ENCODE results near the gene RBM4.

The RBM4 gene

GRCh38 chr11:66652651-66653050 is 14.1 kb downstream of the RBM4 start:
- DNase-seq (ENCODE audit: low read depth), result no peak

GRCh38 chr11:66653123-66653522 is 14.6 kb downstream of the RBM4 start:
- no peak for DNase-seq (ENCODE audit: low read depth)

- DNase-seq (ENCODE audit: low read depth), result no peak
Measured at GRCh38 chr11:66659763-66660162, 21.3 kb downstream of the RBM4 start.

- DNase-seq (ENCODE audit: low read depth), result no peak
Measured at GRCh38 chr11:66663741-66664296, 25.3 kb downstream of the RBM4 start.

GRCh38 chr11:66665369-66665768 is 26.9 kb downstream of the RBM4 start:
- no peak for DNase-seq (ENCODE audit: low read depth)

- DNase-seq (ENCODE audit: low read depth), result no peak
Measured at GRCh38 chr11:66670816-66671215, 32.3 kb downstream of the RBM4 start.

GRCh38 chr11:66674964-66675602 is 36.6 kb downstream of the RBM4 start:
- DNase-seq (ENCODE audit: low read depth), result no peak

- no peak for DNase-seq (ENCODE audit: low read depth)
Measured at GRCh38 chr11:66676282-66676919, 37.9 kb downstream of the RBM4 start.

GRCh38 chr11:66676931-66677598 is 38.6 kb downstream of the RBM4 start:
- DNase-seq (ENCODE audit: low read depth), result no peak

GRCh38 chr11:66677599-66678375 is 39.3 kb downstream of the RBM4 start, which contains the start of gene RBM4B:
RBM4B (minus strand) TSS chr11:66677887; CDS start chr11:66677079, 808 bp downstream.
- peak; percentile 71 for DNase-seq (ENCODE audit: low read depth)

GRCh38 chr11:66680966-66681645 is 42.6 kb downstream of the RBM4 start:
- DNase-seq (ENCODE audit: low read depth), result no peak

- DNase-seq (ENCODE audit: low read depth), result no peak
Measured at GRCh38 chr11:66683877-66684276, 45.4 kb downstream of the RBM4 start.

- no peak for DNase-seq (ENCODE audit: low read depth)
Measured at GRCh38 chr11:66684635-66685034, 46.1 kb downstream of the RBM4 start.

GRCh38 chr11:66685276-66686099 is 47.0 kb downstream of the RBM4 start:
- DNase-seq (ENCODE audit: low read depth), result no peak

- no peak for DNase-seq (ENCODE audit: low read depth)
Measured at GRCh38 chr11:66686100-66686785, 47.7 kb downstream of the RBM4 start.

GRCh38 chr11:66686801-66687750 is 48.6 kb downstream of the RBM4 start:
- no peak for DNase-seq (ENCODE audit: low read depth)

- no peak for DNase-seq (ENCODE audit: low read depth)
Measured at GRCh38 chr11:66687831-66688281, 49.4 kb downstream of the RBM4 start.

- DNase-seq (ENCODE audit: low read depth), result no peak
Measured at GRCh38 chr11:66688561-66689534, 50.3 kb downstream of the RBM4 start.
